GM11168 (cell line): ENCODE results near the gene IL12B.

Source experiments
- in situ Hi-C: fragments of 300-500 bp; cut with MboI; formaldehyde crosslinking; loops from one replicate; pipeline ENCODE4 v1.12.0; 2022; ENCODE audit warnings: low sequenced_read_pairs; ENCODE audit not compliant: unreplicated experiment

The IL12B gene

GRCh38 chr5:159336586-159336985, 6.3 kb upstream of the IL12B start:
- in situ Hi-C loops = no loop called here

GRCh38 chr5:159333545-159333925, 3.2 kb upstream of the IL12B start:
- in situ Hi-C loops = no loop called here

GRCh38 chr5:159332800-159333544, 2.7 kb upstream of the IL12B start:
- in situ Hi-C loops = no loop called here

DNA sequence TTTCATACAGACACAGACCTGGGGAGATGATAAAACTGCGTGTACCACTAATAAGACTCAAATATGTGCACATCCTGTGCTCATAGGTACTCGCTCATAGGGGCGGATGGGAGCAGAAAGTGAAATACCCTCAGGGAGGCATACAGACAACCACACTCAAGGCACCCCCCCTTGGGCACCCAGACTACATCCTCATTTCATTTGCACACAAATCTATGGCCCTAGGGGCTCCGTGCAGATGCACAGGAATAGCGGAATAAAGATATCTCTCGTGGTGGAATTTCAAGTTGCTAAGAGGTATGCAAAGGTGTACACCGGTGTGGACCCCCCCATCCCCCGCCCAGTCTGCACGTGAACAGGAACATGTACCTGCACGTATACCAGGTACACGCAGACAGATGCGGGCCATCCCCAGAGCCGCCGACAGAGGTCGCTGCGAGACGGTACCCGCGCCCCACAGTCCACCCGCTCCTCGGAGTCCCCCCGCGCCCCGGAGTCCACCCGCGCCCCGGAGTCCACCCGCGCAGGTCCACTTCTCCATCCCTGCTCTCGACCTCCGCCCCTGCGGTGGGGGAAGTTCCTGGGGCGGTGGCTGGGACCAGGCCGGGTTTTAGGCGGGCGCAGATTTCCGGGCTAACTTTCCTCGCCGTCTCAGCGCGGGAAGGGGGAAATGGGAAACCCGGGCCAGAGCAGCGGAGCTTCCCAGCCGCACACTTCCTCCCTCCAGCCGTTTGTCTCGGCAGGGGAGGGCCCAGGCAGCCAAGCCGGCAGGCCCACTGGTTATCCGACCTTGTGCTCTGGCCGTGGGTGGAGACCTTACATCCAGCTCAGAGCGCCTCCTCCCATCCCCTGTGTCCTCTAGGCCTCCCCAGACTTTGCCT, 1.0 kb upstream of the IL12B start:
- in situ Hi-C loops = no loop called here

- in situ Hi-C loops = no loop called here
Observed at GRCh38 chr5:159324986-159325385, 5.3 kb downstream of the IL12B start.

DNA sequence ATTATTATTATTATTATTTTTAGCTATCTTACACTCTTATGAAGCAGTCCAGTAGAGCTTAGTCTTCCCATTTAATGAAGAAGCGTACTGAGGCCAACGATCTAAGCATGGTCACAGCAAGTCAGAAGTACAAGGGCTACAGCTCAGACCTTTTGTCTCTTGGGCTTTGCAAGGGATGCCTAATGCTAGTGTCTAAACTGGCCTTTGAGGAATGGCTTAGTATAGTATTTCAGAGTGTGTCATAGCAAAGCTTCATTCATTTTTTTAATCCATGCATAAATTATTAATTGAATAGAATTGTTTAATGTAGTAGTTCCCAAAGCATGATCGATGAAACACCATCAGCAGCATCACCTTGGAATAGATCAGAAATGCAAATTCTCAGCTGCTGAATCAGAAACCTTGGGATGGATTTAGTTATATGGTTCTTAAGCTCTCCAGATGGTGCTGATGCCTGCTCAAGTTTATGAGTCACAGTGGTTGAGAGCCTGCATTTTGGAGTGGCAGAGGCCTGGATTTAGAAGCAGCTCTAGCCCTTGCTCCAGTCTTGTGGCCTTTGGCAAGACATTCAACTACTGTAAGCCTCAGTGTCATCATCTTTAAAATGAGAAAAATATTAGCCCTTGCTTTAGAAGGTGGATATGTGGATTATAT, 6.1 kb downstream of the IL12B start:
- in situ Hi-C loops = no loop called here

- in situ Hi-C loops = no loop called here
Observed at GRCh38 chr5:159322180-159322579, 8.1 kb downstream of the IL12B start.

DNA sequence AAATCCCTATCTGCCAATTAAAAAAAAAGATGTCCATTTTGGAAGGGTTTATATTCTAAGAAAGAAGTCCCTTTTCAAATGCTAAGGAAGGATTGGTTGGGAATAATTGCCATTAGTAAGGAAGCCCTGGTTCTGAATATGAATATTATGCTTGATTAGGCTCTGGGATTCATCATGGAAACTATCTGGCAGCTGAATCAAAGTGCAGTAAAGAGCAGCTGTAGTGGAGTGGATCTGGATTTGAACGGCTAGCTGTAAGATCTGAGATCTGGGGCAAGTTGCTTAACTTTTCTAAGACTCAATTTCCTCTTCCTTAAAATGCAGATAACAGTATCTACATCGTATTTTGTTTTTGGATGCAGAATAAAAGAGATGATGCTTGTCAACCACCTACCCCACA, 10.5 kb downstream of the IL12B start:
- in situ Hi-C loops = loop anchor here (5.0 kb wide), 1 partner anchor 163 kb away; no protein-coding TSS in a partner anchor

- in situ Hi-C loops = loop anchor here (5.0 kb wide), 1 partner anchor 162 kb away; no protein-coding TSS in a partner anchor
Observed at GRCh38 chr5:159319363-159319762, 10.9 kb downstream of the IL12B start.

- in situ Hi-C loops = loop anchor here (5.0 kb wide), 1 partner anchor 161 kb away; no protein-coding TSS in a partner anchor
Observed at GRCh38 chr5:159318448-159318847, 11.8 kb downstream of the IL12B start.

DNA sequence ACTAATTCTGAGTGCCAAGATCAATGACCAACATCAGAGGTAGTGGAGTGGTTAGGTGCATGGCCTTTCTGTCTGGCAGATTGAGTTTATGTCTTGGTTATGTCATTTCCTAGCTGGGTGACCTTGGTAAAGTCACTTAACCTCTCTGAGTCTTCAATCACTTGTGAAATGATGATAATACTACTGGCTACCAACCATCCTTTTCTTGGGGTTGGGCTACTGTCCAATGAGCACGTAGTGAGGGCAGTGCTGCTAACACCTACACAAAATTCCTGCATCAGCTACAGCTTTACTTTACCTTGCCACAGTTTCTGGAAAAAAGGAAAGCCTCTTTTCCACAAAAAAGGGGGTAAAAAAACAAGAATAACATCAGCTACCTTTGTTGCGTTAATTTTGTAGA, 12.4 kb downstream of the IL12B start:
- in situ Hi-C loops = loop anchor here (5.0 kb wide), 1 partner anchor 161 kb away; no protein-coding TSS in a partner anchor

DNA sequence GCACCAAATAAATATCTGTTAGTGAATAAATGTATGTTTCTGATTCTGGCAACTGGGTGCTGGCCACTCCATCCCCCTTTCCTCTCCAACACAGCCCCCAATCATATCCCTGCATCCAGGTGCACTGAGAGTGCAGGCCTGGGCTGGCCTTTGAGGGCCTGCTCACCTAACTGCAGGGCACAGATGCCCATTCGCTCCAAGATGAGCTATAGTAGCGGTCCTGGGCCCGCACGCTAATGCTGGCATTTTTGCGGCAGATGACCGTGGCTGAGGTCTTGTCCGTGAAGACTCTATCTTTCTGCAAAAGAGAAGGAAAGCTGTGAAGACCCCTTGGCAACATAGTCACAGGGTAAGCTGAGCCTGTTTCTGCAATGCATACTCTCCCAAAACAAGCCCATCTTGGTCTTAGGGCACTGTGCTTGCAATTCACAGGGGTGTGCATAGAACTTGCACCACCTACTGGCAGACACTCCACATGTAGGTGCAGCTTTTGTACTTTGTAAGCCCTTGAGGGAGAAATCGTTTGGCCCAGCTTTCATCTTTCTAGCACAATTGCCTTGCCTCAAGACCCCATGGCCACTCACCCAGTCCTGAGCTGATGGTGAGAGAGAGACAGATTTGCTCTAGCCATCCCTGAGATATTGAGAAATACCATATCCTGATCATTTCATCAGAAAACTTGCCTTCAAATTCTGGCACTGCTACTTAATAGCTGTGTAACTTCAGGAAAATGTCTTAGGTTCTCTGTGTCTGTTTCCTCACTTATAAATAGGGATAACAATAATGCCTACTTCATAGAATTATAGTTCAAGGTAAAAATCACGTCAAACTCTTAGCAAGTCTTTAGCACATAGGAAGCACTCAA, 13.5 kb downstream of the IL12B start:
- in situ Hi-C loops = loop anchor here (5.0 kb wide), 1 partner anchor 159 kb away; no protein-coding TSS in a partner anchor

- in situ Hi-C loops = no loop called here
Observed at GRCh38 chr5:159313197-159313596, 17.1 kb downstream of the IL12B start.

DNA sequence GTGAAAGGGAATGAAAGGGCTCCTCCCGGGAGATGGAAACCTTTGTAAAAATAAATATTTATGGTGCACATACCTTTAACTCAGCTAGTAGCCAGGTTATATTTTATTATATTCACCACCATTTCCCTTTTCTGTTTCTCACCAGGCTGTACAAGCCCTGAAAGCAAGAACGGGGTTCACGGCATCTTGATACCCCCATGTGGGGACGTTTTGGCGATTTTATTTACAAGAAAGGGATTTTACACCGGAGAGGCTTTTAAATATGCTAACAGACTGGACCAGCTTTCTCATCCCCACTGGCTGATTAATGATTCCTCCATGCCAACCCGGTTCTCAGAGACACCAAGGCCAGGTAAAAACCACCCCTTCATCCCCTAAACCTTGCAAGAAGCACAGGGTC, 19.2 kb downstream of the IL12B start:
- in situ Hi-C loops = no loop called here

- in situ Hi-C loops = no loop called here
Observed at GRCh38 chr5:159310511-159310910, 19.8 kb downstream of the IL12B start.

GRCh38 chr5:159309689-159310433, 20.4 kb downstream of the IL12B start:
- in situ Hi-C loops = no loop called here

- in situ Hi-C loops = no loop called here
Observed at GRCh38 chr5:159304961-159305595, 25.2 kb downstream of the IL12B start.

DNA sequence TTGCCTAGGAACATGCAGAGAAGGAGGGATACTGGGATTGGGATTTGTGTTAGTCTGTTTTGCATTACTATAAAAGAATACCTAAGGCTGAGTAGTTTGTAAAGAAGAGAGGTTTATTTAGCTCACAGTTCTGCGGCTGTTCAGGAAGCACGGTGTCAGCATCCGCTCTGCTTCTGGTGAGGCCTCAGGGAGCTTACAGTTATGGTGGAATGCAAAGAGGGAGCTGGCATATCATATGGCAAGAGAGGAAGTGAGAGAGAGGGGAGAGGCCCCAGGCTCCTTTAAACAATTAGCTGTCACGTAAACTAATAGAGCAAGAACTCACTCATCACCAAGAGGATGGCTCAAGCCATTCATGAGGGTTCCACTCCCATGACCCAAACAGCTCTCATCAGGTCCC, 27.0 kb downstream of the IL12B start:
- in situ Hi-C loops = no loop called here
